HG03045 (cell line): ENCODE results near the gene SLC28A3.
A peak's percentile ranks its signal among the peaks of the same experiment; 100 is the strongest.

Experiments used
- ATAC-seq: cut with Tn5 transposase; IDR thresholded peaks from one replicate; pipeline ENCODE4 v1.9.1; 2021; ENCODE audit warnings: mild to moderate bottlenecking, moderate library complexity; ENCODE audit not compliant: unreplicated experiment

The SLC28A3 gene

DNA sequence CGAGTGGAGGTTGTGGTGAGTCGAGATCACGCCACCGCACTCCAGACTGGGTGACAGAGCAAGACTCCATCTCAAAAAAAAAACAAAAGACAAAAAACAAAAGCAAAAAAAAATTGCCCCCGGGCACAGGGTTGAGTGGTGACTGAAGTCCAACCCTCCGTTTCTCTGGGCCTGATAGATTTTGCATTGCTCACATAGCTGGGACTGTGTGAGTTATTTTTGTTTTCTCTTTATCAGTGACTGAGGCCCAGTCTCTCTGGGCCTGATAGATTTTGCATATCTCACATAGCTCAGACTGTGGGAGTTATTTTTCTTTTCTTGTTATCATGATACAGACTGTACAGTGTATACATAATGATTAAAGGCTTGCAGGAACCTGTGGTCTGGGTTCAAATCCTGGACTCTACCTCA lies 2.6 kb upstream of the SLC28A3 start:
- no peak for ATAC-seq

GRCh38 chr9:84339962-84340361 lies 596 bp downstream of the SLC28A3 start:
- no peak for ATAC-seq

DNA sequence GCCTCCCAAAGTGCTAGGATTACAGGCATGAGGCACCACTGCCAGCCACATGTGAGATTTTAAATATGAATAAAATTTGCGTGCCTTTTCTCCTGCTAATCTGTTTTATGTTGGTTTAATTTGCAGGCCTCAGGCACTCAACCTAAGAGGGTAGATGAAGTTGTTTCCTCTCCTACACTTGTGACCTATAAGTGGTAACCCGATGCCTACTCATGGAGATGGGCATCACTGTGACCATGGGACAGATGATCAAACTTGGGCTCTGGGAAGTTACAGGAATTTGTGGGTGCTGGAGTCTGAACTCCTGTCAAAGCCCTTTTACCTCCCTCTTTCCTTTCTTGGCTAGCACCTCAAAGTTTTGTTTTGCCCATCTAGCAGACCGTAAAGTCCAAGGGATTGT lies 1.1 kb downstream of the SLC28A3 start:
- no peak for ATAC-seq

GRCh38 chr9:84338792-84339191 lies 1.8 kb downstream of the SLC28A3 start:
- ATAC-seq = no peak

- no peak for ATAC-seq
Measured at GRCh38 chr9:84337252-84337651, 3.3 kb downstream of the SLC28A3 start.

GRCh38 chr9:84331119-84331809 lies 9.3 kb downstream of the SLC28A3 start:
- no peak for ATAC-seq

DNA sequence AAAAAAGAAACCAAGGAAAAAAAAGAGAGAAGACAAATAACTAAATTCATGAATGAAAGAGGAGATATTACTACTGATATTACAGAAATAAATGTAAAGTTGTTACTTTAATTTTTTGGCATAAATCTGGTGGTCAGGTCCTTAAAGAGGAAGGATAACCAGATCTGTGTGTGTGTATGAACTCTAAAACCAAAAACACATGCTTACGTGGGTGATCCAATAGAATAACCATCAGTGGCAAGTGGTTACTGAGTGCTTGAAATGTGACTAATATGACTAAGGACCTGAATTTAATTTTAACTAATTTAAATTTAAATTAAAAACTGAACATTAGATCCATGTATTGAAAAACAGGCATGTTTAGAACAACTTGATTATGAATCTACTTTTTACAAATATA lies 10.3 kb downstream of the SLC28A3 start:
- ATAC-seq = no peak

DNA sequence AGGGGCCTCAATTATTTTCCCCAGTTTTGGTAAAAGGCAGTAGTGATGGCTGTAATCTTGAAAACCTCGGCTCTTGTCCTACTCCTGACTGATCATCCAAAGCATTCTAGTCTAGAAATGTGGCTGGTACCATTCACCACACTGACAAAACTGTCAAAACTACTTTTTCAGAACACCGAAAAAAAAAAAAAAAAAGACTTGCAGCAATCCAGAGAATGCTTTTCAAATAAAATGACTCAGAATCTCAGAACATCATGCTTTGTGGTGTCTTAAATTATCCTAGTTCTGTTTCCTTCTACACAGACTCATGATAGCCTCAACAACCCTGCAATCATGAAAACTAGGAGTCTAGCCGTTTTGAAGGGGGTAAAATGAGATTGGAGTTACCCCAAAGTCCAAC lies 13.4 kb downstream of the SLC28A3 start:
- no peak for ATAC-seq

- no peak for ATAC-seq
Measured at GRCh38 chr9:84325347-84325973, 15.1 kb downstream of the SLC28A3 start.

- ATAC-seq = no peak
Measured at GRCh38 chr9:84324811-84325210, 15.7 kb downstream of the SLC28A3 start.

DNA sequence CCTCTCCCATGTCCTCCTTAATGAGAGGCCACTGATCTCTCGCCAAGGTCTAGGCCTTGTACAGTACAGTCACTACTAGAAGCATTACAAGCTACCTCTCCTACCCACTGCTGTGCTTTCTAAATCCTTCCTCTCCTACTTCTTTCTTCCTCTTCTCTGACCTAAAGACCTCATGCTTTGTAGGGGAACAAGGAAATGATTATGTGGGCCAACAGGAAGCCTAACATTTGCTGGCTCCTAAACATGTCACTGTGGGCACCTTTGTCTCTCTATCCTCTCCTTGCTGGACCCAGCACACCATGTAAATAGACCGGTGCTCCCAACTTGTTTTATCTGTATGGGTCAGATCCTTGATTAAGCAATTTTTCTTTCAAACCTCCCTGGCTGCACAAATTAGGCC lies 16.7 kb downstream of the SLC28A3 start:
- ATAC-seq = no peak

- ATAC-seq = no peak
Measured at GRCh38 chr9:84322828-84323227, 17.7 kb downstream of the SLC28A3 start.

GRCh38 chr9:84320231-84320630 lies 20.3 kb downstream of the SLC28A3 start:
- no peak for ATAC-seq

- no peak for ATAC-seq
Measured at GRCh38 chr9:84319632-84320031, 20.9 kb downstream of the SLC28A3 start.

DNA sequence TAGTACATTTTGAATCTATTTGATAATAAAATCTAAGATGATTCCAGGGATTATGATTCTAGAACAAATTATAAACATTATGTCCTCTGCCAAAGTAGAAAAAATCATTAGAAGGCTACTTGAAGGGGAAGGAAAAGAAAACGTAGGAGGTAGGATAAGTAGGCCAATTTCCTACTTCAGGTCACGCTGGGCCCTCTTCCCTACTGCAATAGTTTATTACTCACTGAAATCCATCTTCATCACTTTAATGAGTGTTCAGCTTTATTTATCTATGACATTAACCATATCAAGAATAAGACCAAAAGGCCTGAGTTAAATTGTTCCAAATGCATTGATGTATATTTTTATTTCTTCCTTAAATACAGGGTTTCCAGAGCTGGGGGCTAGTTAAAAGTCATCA lies 21.6 kb downstream of the SLC28A3 start:
- no peak for ATAC-seq

- ATAC-seq = no peak
Measured at GRCh38 chr9:84317563-84317962, 23.0 kb downstream of the SLC28A3 start.

GRCh38 chr9:84315278-84315877 lies 25.2 kb downstream of the SLC28A3 start:
- ATAC-seq = peak; percentile 53

- no peak for ATAC-seq
Measured at GRCh38 chr9:84314306-84314705, 26.3 kb downstream of the SLC28A3 start.

GRCh38 chr9:84310883-84311282 lies 29.7 kb downstream of the SLC28A3 start:
- ATAC-seq = no peak

- ATAC-seq = no peak
Measured at GRCh38 chr9:84305497-84306131, 34.9 kb downstream of the SLC28A3 start.

DNA sequence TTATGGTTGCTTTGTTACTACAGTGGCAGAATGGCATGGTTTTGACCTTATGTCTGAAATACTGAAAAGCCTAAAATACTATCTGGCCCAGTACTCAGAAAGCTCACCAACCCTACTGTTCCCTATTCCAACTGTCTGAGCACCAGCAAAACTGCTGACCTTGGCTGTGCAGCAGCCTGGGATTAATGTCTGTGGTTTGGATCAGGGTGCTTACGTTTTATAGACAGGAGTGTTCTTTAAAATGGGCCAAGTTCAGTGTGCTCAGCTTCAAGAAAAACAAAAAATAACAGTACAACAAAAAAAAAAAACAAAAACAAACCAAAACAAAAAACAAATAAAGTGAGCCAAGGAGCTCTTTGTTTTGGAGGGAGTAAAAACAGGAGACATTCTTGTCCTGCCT lies 36.4 kb downstream of the SLC28A3 start:
- ATAC-seq = no peak

- no peak for ATAC-seq
Measured at GRCh38 chr9:84303061-84303460, 37.5 kb downstream of the SLC28A3 start.
